Fibroblast of skin of left biceps (primary cell): ENCODE results near the gene NDUFAF4.

ENCODE experiments used
- DNase-seq, 2 experiments: peaks; one replicate each; pipeline ENCODE4 v3.0.0-alpha.2; 2013; ENCODE audit warnings: low read depth in 2 of 2

Gene NDUFAF4

DNA sequence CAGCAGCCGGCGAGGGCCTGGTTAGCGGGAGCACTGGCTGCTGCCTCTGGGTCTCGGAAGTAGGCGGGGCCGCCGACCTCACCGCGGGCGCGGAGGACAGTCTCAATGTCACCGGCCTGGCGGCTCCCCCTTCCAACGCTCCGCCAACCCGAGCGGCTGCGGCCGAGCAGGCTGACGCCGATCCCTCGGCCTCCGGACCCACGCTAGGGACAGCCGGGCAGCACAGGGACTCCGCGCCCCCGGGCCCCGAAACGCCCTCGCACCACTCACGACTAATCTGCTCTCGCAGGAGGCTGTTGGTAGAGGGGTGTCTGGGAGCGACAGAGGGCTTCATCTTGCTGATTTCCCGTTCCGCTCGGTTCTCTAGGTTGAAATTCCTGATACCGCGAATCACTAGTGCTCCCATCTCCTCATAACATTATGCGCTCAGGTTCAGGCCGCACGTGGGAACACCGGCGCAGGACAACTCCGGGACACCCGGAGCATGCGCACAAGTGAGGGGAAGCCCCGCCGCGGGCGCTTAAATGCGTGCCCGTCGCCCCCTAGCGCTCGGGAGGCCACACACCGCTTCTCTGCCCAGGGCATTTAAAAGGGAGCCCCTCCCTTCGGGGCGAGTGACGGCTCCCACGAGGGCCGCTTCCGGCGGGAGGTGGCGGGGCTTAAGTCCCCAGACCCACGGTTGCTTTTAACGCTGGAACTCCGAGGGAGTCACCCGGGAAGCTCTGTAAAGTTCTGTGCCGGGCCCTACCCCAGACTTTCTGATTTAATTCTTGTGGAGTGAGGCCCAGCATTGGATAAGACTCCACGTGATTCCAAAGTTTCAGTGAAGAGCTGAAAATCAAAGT lies at the start of gene NDUFAF4:
TSS of gene NDUFAF4 (minus strand) at position 496 of the 845 bp plus-strand sequence. CDS start at position 406, 90 bp downstream.
- peak; percentile 73 for DNase-seq

DNA sequence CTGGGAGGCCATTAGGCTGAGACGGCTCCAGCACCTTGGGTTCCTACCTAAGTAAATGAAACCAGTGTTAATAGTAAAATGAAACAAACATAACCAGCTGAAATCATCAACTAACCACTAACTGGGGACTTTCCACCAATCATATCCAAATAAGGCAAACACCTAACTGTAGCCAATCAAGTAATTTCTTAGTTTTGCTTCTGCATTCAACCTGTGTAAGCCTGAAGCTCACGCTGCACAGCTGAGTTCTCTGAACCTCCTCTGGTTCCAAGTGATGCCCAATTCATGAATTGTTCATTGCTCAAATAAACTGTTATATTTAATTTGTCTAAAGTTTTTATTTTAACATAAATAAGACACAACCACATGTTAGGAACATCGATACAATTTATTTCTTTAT lies 49.4 kb upstream of the NDUFAF4 start:
- no peak for DNase-seq

DNA sequence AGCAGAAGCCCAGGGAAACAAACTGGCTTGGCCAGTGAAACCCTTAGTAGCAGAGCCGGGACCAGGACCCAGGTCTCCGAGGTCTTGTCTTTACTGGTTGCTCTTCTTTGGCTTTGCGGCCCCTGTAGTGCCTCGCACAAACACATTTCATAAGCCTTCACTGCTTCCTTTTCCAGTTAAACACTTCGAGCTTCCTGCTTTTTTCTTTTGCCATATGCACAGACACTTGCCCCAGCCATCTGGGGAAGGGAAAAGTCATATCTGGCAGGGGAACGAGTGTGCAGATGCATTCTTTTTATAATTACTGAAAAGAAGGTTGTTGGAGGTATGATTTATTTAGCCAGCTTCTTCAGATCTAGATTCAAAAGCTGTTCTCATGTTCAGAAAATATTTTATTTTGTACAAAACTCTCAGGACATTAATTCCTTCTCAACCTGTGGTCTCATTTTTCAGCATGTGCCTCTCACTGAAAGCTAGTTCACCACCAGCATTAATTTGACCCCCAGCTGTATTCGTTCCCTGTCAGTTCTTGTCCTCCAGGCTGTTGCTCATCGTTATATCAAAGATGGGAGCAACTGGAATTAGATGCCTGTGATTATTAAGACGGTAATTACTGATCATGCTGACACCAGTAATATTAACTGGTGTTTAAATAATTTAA lies 46.0 kb upstream of the NDUFAF4 start:
- DNase-seq, result no peak

DNA sequence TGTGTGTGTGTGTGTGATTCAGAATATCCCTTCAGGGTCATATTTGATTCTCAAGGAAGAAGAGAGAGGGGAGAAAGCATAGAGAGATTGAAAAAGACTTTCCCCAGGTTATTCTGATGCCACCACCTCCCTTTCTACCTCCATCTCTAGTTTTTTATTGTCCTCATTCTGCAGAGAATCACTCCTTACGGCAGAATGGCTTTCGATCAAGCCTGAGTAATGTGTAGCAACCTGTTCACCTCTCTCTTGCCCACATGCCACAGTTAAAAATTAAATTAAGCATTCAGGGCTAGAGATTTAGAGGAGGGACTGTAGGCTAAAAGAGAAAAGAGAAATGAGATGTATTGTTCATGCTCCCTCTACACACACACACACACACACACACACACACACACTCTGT lies 45.0 kb upstream of the NDUFAF4 start:
- DNase-seq, result no peak

DNA sequence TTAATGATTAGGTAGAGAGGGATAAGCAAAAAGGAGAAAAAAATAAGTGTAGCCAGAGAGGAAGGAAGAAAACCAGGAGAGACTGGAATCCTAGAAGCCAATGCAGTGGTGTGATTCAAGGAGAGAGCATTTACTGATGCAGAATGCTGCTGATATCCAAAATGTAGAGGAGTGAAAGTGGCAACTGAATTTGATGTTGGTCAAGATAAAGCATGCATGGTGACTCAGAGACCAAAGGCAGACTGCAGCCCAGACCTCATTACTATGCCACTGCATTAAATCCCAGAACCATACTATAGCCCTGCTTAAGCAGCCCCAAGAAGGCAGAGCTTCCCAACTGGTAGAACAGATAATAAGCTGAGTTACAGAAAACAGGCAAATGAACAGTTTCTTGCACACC lies 42.6 kb upstream of the NDUFAF4 start:
- DNase-seq, result no peak

DNA sequence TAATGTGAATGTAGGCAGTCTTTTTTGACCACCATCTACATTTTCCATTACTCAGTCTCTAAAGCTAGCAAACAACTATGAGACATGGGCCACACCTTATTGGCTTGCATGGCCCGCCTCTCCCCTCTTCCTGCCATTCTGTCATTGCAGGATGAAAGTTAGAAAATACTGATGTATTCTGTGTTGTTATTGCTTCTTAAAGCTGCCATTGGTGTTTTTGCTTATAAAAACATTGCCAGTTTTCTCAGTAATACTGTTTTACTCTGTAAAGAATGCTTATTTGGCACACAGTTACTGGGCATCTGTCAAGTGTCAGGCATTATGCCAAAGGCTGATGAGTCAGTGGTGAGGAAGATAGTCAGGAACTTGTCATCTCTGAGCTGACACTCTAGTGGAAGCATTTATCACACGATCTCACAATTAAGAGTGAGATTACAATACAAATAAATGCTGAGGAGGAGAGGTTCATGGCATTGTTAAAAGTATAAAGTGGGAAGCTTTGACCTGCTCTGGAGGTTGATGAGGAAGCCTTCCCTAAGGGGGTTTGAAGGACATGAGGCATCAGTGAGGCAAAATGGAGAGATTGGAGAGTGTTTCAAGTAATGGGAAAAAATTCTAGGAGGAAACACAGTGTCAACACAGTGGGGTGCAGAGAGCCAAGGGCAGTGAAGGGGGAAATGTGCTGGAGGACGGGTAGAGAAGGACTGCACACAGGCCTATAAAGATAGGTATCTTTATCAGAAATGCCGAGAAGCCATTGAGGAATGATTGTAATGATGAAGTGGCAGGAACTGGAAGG lies 41.5 kb upstream of the NDUFAF4 start:
- peak; percentile 3 to 5 for DNase-seq

DNA sequence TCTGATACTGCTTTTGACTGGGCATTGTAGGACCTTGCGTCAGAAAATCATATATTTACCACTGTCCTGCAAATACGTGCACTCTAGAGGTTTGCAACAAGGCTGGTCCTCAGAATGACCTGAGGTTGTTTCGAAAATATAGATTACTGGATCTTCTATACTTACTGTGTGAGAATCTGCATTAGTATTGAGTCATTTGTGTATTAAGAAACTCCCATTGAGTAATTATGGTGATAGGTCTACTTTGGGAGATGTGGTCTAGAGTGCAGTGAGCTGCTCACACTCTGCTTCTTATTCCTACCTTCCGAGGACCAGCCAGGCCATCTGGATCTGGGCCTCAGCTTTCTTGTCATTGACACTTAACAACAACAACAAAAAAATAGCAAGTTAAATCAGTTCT lies 36.4 kb upstream of the NDUFAF4 start:
- no peak for DNase-seq

DNA sequence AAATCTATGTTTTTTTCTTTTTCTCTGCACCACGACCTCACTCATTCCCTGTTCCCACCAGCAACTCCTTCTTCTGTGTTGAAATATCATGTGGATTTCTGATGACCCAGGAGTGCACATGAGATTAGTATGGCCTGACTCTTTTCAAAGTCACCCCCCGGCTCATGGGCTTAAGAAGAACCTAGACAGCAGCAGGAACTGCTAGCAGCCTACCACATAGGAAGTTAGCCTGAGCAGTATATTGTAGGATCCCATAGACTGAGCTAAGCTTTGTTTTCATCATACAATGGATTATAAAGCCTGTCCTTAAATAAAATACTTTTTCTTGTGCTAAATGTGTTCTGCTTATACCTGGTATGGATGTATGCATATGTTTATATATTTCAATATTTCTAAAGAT lies 33.5 kb upstream of the NDUFAF4 start:
- no peak for DNase-seq

DNA sequence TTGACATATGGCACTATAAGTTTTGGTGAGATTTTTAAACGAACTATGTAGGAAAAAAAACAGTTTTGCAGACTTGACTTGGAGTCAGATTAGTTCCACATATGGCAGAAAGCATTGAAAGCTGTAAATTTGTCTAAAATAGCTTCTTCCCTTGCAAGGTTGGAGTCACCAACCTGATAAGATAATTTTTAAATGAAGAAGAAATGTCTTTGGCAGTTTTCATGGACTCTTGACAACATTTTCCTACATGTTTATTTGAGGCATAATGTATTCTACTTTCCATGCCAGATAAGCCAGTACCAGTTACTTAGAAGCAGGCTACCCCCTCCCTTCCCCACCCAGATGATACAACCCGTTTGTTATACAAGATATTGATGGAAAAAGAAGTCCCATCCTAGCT lies 32.0 kb upstream of the NDUFAF4 start:
- DNase-seq, result no peak

DNA sequence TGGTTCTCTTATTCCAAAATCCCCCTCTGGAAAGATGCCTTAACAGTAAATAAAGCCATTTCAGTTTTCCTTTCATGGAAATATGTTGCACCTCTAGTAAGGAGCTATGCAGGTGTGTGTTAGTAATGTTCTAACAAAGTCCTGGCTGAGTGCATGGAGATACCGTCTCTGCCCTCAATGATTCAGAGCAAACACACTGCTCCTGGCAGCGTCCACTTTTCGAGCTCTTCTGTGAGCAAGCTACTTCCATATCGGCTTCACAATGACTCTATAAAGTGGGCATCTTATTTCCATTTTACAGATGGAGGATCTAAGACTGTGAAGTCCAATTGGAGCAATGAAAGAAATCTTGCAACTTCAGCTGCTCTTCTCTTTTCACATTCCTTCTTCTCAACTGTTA lies 30.0 kb upstream of the NDUFAF4 start:
- DNase-seq, result no peak

DNA sequence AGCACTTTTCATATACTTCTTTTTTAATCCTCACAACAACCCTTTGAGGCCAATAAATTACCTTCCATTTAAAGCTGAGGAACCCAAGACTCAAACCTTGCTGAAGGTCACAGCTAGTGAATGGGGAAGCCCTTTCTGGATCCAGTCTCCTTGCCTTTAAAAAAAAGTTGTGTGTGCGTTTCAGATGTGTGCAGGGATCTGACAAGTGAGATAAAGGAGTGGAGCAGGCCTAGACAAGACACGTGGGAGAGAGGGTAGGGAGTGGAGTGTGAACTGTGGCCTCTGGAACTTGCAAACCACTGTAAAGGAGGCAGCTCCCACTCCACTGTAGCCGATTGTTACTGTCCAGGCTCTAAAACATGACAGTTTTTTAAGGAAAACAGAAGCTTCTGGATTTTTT lies 28.7 kb upstream of the NDUFAF4 start:
- no peak for DNase-seq

DNA sequence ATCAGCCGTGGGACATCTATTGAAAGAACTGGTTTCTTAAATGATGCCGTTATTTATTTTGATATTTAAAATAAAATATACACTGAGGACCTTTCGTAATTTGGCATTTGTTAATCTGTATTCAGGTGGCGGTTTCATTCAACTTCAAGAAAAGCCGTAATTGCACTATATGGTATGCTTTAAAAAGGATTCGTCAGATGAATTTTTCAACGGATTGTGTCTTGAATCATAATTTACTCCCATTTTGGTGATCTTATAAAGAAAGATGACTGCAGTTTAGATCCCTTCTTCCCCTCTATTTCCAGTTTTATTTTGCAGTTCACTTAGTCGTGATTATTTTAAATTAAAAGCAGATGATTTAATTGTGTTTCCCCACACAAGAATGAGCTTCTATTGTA lies 27.6 kb upstream of the NDUFAF4 start:
- DNase-seq, result no peak

DNA sequence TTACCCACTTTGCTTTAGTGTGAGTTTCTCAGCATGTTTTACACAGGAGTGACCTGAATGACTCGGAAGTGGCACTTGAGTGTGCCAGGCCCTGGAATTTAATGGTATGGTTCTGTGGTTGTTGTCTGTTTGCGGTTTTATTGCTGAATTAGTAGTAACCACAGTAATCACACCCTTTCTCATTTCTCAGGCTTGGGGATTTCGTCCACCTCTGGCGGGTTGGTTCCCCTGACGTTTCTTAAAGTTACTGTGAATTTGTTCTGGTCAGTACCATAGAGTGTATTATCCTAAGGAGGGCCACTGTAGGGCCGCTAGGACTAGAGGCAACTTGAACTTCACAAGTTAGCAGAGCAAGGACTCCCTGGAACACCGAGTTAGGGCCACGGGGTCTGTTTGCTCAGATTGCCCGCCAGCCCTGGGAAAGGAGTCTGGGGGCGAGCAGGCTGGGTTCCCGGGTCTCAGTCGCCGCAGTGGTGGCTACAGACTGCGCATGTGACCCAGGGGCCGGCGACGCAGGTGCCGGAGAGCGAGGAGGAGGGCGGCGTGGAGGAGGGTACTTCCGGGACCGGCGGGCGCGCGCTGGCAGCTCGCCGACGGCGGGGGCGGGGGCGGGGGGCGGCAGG lies 26.3 kb upstream of the NDUFAF4 start:
- no peak for DNase-seq

DNA sequence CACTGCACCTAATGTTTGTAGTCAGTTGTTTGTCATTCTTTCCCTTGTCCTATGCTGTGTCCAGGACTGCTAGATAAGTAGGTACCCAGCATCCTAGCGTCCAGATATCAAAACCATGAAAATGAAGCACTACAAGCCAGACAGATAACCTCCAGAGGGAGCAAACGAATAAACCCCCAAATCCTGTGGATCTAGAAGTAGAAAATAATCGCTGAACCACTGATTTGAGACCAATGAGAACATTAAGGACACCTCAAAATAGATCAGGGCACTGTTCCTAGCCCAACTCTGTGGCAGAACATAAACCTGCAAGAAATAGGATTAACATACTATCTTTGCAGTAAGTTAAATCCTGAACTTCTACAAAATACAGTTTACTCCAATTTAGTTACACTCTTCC lies 25.7 kb upstream of the NDUFAF4 start:
- no peak for DNase-seq

DNA sequence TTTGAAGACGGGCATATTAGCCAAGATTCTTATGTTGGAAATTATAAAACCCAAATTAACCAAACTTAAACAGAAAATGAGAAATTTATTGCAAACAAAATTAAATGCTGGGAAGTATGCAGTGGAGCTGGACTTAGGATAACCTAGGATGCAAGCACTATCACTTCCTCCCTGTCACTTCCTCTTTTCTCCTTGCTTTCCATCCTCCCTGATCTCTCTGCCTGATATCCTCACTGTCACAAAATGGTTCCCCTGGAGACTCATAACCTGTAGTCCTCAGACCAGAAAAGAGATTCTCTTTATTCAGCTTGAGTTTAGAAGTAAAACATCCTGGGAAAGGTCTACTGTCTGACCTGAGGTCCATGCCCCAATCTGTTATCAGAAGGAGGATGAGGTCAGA lies 19.4 kb upstream of the NDUFAF4 start:
- DNase-seq, result no peak

DNA sequence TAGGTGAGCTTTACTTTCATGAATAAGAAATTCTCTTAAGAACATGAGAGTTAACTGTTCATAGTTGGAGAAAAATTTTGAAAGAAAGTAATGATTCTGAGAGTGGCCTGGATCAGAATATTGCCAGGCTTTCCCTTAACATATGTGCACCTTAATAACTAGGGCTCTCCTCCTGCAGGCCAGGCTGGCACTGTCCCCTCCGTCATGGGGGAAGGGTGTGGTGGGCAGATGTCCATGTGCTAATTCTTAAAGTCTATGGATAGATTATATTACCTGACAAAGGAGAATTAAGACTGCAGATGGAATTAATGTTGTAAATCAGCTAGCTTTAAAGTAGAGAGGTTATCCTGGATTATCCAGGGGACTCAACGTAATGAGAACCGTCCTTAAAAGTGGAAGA lies 15.9 kb upstream of the NDUFAF4 start:
- no peak for DNase-seq

DNA sequence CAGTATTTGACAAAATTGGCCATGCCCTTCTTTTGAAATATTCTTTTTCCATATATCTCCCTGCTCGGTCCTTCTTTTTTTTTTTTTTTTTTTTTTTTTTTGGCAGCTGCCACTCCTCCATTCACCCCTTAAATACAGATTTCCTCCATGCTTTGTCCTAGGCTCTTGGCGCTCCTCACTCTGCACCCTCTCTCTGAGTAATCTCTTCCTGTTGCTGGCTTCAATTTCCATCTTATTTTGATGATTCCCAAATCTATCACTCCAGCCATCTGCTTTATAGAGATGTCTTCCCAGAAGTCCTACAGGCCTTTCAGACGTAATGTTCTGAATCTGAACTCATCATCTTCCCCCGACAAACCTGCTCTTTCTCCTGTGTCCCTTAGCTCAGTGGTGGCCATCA lies 14.1 kb upstream of the NDUFAF4 start:
- DNase-seq, result no peak

DNA sequence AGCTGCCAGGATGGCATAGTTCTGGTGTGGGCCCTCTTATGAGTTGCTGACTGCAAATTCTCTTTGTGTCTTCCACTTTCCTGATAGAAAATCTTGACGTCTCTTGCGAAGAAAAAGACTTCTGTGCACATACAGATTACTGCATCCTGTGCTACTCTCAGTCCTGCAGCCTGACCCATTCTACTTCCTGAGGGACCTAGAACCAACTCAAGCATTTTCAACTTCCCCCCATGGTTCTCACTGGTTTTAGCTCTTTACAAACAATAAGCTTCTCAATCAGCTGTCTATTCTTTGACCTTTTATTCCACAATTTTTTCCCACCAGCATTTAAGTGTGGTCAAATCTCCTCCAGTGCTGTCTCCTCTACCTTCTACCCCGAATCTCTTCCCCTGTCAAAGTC lies 13.5 kb upstream of the NDUFAF4 start:
- no peak for DNase-seq

DNA sequence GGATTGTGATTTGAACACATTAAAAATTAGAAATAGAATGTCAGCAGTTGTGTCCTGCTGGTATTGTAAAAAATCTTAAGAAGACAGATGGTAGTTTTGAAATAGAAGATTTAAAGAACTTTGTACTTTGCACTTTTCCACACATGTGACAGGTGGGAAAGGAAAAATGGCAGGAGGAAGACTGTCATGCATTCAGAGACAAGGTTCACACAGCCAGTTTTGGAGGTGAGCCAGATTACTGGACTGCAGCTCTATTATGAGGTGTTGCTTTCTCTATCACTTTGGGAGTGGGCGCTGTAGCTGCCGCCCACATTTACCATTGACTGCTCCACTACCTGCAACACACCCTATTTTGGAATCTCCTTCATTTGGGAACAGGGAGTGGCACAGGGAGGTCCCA lies 12.1 kb upstream of the NDUFAF4 start:
- DNase-seq, result no peak

DNA sequence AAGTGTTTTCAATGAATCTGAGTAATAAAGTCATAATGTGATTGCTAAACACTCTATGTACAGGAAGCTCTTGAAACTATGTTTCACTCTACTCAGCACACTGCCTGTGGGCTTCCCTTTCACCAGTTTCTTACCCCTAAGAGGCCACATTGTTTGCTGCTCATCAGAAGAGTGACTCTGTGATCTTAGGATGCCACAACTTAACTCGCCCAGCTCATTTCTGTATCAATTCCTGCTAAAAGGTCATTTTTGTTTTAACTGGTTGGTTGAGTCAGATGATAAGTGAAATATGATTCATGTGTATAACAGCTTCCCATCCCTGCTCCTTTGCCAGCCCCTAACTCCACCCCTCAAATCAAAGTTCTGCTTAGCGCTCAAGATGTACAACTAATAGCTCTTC lies 9.8 kb upstream of the NDUFAF4 start:
- DNase-seq, result no peak

DNA sequence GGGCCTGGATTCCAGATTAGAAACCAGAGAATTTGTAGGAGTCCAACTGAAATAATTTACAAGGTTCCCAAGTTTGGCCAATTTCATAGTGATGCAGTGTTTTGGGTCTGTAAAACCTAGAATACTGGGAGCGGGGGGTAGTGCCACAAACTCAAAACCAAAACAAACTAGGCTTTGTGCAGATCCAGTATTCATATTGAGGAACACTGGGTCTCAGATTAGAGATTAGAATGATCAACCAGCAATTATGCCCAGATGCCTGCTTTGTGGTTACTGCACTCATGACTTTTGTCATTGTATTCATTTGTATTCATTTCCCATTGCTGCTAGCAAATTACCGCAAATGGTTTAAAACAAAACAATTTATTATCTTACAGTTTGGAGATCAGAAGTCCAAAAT lies 3.2 kb upstream of the NDUFAF4 start:
- no peak for DNase-seq

DNA sequence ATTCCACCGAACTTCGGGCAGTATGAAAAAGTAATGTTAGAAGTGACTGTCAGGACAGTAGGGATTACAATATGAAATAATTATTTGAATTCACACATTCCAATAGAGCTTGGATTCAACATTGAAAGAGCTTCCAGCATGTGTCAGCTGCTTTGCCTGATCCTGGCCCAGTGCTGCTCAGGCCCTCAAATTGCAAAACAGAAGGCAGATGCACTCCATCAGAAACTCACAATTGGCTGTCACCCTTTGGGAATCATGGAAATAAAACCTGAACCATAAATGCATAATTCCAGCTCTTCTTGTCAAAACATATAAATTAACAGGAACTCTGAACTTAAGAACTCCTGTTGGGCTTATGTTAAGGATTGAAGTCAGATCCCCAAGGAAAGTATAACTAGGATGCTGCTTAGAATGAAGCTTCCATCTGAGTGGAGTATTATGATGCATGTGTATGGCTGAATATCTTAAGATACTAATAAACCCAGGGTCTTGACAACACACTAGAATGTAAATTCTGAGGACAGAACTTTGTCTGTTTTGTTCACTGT lies 1.8 kb upstream of the NDUFAF4 start:
- DNase-seq, result no peak
